GM21526 (cell line): ENCODE data around the gene APOA4.

ENCODE experiments used
- ATAC-seq: cut with Tn5 transposase; IDR thresholded peaks from one replicate; pipeline ENCODE4 v1.9.1; 2021; ENCODE audit warnings: moderate library complexity; ENCODE audit not compliant: unreplicated experiment, low FRiP score

APOA4 gene

DNA sequence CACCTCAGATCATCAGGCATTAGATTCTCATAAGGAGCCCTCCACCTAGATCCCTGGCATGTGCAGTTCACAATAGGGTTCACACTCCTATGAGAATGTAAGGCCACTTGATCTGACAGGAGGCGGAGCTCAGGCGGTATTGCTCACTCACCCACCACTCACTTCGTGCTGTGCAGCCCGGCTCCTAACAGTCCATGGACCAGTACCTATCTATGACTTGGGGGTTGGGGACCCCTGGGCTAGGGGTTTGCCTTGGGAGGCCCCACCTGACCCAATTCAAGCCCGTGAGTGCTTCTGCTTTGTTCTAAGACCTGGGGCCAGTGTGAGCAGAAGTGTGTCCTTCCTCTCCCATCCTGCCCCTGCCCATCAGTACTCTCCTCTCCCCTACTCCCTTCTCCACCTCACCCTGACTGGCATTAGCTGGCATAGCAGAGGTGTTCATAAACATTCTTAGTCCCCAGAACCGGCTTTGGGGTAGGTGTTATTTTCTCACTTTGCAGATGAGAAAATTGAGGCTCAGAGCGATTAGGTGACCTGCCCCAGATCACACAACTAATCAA lies 8.8 kb upstream of the APOA4 start:
- ATAC-seq: no peak

DNA sequence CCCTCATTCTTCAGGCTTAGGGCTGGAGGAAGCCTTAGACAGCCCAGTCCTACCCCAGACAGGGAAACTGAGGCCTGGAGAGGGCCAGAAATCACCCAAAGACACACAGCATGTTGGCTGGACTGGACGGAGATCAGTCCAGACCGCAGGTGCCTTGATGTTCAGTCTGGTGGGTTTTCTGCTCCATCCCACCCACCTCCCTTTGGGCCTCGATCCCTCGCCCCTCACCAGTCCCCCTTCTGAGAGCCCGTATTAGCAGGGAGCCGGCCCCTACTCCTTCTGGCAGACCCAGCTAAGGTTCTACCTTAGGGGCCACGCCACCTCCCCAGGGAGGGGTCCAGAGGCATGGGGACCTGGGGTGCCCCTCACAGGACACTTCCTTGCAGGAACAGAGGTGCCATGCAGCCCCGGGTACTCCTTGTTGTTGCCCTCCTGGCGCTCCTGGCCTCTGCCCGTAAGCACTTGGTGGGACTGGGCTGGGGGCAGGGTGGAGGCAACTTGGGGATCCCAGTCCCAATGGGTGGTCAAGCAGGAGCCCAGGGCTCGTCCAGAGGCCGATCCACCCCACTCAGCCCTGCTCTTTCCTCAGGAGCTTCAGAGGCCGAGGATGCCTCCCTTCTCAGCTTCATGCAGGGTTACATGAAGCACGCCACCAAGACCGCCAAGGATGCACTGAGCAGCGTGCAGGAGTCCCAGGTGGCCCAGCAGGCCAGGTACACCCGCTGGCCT lies 7.2 kb upstream of the APOA4 start:
- no peak for ATAC-seq

DNA sequence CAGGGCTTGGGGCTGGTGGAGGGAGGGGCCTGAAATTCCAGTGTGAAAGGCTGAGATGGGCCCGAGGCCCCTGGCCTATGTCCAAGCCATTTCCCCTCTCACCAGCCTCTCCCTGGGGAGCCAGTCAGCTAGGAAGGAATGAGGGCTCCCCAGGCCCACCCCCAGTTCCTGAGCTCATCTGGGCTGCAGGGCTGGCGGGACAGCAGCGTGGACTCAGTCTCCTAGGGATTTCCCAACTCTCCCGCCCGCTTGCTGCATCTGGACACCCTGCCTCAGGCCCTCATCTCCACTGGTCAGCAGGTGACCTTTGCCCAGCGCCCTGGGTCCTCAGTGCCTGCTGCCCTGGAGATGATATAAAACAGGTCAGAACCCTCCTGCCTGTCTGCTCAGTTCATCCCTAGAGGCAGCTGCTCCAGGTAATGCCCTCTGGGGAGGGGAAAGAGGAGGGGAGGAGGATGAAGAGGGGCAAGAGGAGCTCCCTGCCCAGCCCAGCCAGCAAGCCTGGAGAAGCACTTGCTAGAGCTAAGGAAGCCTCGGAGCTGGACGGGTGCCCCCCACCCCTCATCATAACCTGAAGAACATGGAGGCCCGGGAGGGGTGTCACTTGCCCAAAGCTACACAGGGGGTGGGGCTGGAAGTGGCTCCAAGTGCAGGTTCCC lies 6.5 kb upstream of the APOA4 start, which contains the start of gene APOC3:
Gene APOC3, plus strand, starts transcription at position 383 of the 659 bp plus-strand sequence. CDS start 676 bp downstream, outside the sequence.
- no peak for ATAC-seq

DNA sequence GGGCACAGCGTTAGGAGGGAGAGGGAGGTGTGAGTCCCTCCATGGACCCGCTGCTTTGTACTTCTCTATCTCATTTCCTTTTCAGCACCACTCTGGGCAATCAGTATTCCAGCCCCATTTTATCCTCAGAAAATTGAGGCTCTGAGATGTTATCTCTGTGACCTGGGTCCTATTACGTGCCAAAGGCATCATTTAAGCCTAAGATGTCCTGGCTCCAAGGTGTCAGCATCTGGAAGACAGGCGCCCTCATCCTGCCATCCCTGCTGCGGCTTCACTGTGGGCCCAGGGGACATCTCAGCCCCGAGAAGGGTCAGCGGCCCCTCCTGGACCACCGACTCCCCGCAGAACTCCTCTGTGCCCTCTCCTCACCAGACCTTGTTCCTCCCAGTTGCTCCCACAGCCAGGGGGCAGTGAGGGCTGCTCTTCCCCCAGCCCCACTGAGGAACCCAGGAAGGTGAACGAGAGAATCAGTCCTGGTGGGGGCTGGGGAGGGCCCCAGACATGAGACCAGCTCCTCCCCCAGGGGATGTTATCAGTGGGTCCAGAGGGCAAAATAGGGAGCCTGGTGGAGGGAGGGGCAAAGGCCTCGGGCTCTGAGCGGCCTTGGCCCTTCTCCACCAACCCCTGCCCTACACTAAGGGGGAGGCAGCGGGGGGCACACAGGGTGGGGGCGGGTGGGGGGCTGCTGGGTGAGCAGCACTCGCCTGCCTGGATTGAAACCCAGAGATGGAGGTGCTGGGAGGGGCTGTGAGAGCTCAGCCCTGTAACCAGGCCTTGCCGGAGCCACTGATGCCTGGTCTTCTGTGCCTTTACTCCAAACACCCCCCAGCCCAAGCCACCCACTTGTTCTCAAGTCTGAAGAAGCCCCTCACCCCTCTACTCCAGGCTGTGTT lies 5.8 kb upstream of the APOA4 start:
- no peak for ATAC-seq

DNA sequence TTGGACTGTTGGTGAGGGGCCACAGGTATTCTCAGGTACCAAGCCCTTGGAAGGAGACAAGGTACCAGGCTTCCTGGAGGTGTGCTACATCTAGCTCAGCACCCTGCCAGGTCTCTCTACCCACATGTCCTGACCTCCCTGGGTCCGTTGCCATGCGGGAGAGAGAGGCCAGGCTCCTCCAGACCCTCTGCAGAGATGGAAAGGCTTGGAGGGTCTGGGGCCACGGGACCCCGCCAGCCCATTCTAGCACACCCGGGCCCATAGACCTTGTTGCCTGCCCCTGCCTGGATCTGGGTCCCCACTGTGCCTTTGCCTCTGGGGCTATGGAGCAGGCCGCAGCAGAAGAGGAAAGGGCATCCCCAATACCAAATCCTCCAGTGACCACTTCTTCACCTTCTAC lies 4.4 kb upstream of the APOA4 start:
- ATAC-seq: no peak

DNA sequence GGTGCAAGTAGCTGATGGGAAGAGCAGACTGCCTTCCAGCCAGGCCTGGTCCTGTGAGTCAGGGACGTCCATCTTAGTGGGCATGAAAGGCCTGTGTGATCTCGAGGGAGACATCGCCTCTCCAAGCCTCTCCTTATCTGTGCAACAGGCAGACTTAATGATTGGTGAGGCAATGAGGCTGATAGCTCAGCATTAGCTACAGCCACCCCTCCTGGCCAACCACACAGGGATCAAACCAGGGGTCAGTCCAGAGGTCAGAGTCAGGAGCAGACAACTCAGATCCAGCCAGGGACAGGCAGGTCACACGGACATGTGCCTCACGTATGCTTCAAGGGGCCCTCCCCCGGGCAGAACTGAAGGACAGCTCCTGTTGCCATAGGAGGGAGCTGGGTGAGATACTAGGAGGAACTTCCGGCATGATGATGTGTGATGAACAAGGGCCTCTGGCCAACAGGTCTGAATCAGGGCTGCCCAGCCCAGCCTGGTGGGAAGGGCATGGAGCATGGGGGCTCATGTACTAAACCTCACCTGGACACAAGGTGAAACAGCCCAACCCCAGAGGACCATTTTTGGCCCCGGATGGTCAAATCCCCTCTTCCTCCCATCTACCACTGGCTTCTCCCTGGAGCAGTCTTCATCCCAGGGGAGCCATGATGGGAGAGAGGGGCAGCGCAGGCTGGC lies 3.8 kb upstream of the APOA4 start:
- no peak for ATAC-seq

DNA sequence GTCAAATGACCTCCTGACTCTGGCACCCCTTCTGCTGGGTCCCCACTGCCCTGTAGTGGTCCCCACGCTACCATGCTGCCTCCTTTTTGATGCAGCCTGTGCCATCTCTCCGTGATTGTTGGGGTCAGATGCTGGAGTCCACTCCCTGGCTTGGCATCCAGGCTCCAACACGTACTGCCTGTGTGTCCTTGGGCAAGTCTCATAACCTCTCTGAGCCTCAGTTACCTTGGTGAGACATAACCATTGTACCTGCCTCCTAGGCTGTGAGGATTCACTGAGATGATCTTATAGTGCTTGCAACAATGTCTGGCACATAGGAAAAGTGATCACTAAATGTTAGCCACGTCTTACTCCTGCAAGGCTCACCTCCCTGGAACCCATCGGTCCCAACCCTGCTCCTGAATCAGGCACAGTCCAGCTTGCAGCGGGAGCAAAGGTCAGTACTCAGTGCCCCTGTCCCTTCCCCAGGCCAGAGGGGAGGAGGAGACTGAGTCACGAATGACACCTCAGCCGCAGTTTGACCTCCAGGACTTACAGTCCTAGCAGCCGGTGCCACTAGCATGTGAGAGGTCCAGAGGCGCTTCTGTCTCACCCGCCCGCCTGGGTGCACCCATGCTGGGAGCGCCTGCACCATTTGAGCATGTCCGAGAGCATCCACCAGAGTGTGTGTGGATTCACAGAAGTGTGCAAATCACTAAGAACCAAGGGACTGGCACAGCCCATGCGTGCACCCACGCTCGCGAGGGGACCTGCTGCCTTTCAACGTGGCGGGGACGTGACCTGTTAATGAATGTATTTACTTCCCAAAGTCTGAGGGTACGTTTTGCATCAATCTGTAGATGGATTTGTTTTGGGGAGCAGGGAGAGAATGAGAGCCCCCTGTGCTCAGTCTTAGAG lies 3.0 kb upstream of the APOA4 start:
- no peak for ATAC-seq

DNA sequence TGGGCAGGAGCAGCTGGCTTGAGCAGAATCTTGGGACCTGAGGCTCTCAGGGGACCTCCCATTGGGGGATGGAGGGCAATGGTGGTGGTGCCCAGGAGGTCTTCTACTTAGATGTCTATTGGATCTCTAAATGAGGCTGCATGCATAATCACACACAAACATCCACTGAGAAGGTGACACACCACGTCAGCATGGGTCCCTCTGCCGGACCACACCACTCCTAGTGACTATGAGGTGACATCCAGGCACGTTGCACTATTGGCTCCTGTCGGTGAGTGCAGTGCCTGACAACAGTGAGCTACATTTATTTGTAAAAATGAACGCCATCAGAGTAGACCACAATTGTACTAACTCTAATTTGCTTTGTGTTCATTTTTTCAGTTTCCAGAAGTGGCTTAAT lies 2.3 kb upstream of the APOA4 start:
- ATAC-seq: no peak

DNA sequence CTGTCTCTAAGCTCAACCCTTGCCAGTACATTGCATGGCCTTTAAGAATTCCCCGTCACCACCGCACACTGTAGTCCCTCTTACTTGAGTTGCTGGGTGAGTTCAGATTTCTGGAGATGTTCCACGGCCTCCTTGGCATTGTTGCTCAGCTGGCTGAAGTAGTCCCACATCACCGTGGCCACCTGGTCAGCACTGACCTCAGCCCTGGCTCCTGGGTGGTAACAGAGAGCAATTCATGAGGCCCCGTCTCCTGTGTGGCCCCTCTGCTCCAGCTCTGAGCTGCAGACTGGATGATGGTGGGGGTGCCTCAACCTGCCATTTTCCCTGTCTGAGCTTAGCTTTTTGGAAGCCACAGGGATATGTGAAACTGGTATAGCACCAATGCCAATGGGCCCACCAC lies 529 bp downstream of the APOA4 start:
- ATAC-seq: no peak

DNA sequence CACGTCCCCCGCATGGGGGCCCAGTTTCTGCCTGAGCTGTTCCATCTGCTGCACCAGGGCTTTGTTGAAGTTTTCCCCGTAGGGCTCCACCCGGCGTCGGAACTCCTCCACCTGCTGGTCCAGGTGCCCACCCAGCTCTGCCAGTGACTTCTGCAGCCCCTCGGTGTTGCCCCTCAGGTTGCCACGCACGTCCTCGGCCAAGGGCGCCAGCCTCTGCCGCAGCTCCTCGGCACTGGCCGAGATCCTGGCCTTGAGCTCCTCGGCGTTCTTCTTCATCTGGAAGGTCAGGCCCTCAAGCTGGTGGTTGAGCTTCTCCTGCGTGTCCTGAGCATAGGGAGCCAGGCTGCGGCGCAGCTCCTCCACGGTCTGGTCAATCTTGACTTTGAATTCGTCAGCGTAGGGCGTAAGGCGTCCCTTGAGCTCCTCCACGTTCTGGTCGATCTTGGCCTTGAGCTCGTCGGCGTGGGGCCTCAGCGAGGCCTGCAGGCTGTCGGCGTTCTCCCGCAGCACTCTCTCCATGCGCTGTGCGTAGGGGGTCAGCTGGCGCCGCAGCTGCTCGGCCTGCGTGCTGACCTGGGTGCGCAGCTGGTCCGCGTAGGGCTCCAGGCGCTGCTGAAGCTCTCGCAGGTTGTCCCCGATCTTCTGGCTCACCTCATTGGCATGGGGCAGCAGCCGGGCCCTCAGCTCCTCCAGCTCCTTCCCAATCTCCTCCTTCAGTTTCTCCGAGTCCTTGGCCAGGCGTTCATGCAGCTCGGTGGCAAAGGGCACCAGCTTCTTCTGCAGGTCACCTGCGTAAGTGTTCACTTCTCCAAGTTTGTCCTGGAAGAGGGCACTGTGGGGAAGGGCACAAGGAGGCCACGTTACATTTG lies 1.8 kb downstream of the APOA4 start:
- ATAC-seq: no peak

DNA sequence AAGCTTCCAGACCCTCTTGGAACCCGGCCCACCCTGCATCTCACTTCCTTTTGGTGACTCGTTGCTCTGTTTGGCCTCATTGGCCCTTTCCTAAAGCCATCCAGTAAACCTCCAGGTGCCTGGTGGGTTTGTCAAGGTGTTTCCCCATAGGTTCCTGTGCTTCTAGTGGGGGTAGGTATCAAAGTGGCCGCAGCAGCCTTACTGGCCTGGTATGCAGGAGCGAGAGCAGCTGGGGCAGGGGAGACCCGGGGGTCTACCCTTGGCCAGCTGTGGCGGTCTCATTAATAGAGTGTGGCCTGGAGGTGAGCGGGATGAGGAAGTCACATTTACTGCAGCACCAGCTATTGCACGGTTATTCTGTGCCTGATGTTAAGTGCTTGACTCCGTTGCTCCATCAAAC lies 4.1 kb downstream of the APOA4 start:
- no peak for ATAC-seq

DNA sequence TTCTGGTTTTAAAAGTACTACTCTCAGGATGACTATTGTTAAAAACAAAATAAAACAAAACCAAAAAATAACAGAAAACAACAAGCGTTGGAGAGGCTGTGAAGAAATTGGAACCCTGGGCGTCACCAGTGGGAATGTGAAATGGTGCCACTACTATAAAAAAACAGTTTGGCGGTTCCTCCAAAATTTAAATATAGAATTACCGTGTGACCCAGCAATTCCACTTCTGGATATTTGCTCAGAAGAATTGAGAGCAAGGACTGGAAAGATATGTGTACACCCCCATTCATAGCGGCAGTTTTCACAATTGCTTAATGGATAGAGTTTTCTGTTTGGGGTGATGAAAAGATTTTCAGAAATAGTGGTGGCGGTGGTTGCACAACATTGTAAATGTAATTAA lies 8.6 kb downstream of the APOA4 start:
- ATAC-seq: no peak

DNA sequence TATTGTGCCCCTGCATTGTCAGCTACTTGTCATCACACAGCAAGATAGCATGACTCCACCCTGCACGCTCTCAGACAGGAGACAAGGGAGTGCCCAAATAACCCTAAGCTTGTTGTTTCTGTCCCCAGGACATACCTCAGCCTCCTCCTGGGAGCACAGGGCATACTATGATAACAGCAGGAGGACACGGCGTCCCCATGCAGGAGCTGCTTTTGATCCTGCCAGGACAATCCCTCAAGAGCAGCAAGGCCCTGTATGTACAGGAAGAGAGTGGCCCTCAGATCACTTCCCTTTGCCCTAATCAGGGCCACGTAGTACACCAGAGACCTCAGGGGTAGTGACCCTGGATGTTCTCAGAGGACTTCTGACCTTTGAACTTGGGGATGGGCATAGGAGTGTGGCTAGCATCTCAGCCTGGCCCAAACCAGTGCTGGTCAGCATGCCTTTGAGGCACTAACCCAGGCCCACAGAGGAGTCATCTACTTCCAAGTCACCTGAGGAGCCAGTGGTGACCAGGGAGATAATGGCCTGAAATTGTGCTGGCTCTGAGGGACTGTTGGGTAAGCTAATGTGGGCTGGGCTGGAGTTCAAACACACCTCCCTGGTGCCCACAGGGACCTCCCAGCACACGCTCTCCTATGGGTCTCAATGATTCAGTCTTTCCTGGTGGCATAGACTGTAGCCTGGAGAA lies 9.2 kb downstream of the APOA4 start:
- no peak for ATAC-seq

DNA sequence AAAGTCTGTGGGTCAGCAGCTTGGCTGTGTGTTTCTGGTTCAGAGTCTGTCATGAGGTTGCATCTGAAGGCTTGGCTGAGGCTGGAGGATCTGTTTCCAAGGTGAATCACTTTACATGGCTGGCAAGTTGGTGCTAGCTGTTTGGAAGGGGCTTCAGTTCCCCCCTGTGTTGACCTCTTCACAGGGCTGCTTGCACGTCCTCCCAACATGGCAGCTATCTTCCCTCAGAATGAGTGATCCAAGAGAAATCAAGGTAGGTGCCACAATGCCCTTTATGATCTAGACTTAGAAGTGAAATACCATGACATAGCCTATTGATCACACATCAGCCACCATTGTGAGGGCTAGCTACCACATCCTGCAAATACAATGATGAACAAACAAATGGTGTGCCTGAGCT lies 9.9 kb downstream of the APOA4 start:
- ATAC-seq: no peak

DNA sequence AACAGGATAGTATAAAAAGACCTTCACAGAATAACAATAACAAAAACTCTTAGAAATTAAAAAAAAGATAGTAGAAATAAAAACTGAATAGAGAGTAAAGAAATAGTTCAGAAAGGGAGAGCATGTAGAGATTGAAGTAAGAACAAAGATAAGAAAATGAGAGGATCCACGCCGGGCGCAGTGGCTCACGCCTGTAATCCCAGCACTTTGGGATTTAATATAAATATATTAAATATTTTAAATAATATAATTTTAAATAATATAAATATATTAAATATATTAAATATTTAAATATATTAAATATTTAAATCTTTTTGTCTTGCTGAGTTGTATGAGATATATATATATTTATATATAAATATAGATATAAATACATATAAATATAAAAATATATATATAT lies 11.0 kb downstream of the APOA4 start:
- ATAC-seq: no peak

DNA sequence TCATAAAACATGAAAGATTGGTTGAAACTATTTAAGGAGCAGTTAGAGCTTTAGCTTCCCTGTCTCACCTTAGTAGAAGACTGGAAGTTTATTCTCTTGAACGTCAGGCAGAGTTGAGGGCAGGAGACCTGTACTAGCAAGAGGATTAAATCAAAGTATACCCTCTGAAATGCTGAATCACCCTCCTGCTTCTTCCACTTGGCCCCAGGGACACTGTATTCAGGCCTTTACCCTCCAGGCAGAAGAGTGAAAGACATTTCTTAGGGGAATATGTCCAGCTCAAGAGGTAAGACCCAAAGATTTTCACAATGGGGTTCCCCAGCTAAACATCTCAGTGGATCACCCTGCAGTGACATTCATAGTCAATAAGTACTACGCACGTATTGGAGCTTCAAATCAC lies 11.9 kb downstream of the APOA4 start:
- ATAC-seq: no peak

DNA sequence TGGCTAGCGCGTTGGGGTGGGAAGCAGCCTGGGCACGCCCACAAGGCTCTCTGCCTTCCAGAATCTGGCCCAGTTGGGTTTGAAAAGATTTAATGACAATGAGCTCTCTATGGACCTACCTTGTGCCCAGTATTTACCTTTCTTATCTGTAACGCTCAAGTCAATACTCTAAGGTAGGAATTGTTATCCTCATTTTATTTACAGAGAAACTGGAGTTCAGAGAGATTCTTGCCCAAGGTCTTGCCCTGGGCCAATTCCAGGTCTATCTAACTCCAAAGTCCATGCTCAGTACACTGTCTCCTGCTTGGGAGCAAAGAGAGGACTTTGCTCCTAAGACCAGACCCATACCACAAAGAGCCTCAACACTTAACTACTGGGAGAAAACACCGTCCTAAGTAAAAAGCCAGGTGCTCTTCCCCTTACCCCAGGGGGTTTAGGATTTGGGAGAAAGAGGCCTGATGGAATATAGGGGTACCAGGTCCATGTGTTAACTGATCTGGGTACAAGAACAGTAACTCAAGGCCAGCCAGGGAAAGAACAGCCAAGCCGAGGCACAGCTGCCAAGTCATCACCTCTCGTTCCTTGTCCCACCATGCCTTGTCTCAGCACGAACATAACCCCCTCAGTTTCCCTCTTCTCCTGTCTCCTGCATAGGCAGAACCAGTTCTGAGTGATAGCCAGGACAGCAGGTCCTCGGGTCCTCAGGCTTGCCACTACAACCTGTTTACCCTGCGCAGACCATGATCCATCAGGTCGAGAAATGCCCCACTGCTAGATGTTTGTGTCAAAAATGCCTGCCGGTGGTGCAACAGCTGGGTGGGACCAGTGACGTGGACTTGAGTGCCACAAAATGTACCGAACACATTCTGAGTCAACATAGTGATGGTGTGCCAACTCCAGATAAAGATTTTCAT lies 14.6 kb downstream of the APOA4 start:
- ATAC-seq: no peak
